Measurements from ENCODE around the gene ATP10A. TPM values are rescaled to one million over a fixed set of nuclear protein-coding genes. Genes with fewer than 3 reads are reported as not detected.

Gene ATP10A
- polyA plus RNA-seq, 1 experiment = 3.5 TPM

GRCh38 chr15:25802285-25802830, 60.8 kb downstream of the ATP10A start:
- ChIA-PET CTCF (no interaction called here), POLR2A (no interaction called here)
- Histone ChIP-seq H3K27me3 (ENCODE audit: control insufficient read depth, insufficient read depth, low read length) (no peaks in the 10 kb centered on the region), H3K4me3 (ENCODE audit: low read depth, low read length) (no peak overlapping the region), H3K9me3 (ENCODE audit: control insufficient read depth, insufficient read depth, low read length) (no peaks in the 10 kb centered on the region; the same call in 1 of the 2 replicates), H3K27ac (ENCODE audit: low read depth, low read length) (no peak overlapping the region)
- no peak for DNase-seq (ENCODE audit: low read depth, low spot score)
- no peak for TF ChIP-seq CTCF (IDR thresholded peaks at IDR 0.05; ENCODE audit: low read depth, low read length)

DNA sequence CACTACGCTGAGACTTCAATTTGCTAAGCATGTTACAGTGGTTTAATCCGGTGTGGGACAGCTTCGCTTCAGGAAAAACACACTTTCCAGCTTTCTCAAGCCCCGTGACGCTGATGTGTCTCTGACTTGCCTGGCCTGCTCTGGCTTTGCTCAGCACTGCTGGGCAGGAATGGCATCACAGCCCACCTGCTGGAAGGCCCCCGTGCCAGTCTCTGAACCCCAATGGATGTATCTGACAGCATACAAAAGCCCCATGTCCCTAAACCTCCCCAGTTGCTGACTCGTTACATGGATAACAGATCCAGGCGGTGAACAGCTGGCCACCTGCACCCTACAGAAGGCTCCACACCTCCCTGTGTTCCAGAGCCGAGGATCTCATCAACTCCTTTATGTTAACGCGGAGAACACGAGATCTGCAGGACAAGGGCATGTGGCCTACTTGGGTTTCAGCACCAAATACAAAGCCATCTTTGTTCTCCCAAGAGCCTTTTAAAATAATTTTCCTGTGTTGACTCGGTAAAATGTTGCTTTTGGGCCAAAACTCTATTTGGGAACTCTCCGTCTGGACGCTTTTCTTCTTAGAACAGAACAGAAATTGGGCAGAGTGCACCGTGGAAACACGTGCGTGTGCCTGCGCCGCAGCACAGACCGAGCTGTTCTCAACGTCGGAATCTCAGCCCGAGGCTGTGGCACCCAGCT, 61.4 kb downstream of the ATP10A start:
- CTCF ChIA-PET = no interaction called here

GRCh38 chr15:25800761-25801515, 62.2 kb downstream of the ATP10A start:
- DNase-seq (ENCODE audit: low read depth, low spot score) = no peak
- POLR2A ChIA-PET = no interaction called here
- Histone ChIP-seq H3K9me3 (ENCODE audit: control insufficient read depth, insufficient read depth, low read length) (no peaks in the 10 kb centered on the region; the same call in 1 of the 2 replicates), H3K27ac (ENCODE audit: low read depth, low read length) (no peak overlapping the region), H3K27me3 (ENCODE audit: control insufficient read depth, insufficient read depth, low read length) (no peaks in the 10 kb centered on the region), H3K4me3 (ENCODE audit: low read depth, low read length) (no peak overlapping the region)
- TF ChIP-seq CTCF (IDR thresholded peaks at IDR 0.05; ENCODE audit: low read depth, low read length) = no peak
- CTCF ChIA-PET = no interaction called here

More for the DNA sequence above, 61.4 kb downstream of the ATP10A start:
- Histone ChIP-seq H3K27me3 (ENCODE audit: control insufficient read depth, insufficient read depth, low read length) (no peaks in the 10 kb centered on the region), H3K9me3 (ENCODE audit: control insufficient read depth, insufficient read depth, low read length) (no peaks in the 10 kb centered on the region; the same call in 1 of the 2 replicates), H3K4me3 (ENCODE audit: low read depth, low read length) (no peak overlapping the region), H3K27ac (ENCODE audit: low read depth, low read length) (no peak overlapping the region)
- no peak for DNase-seq (ENCODE audit: low read depth, low spot score)
- TF ChIP-seq CTCF (IDR thresholded peaks at IDR 0.05; ENCODE audit: low read depth, low read length) = no peak
- POLR2A ChIA-PET = no interaction called here

- TF ChIP-seq CTCF (IDR thresholded peaks at IDR 0.05; ENCODE audit: low read depth, low read length) = no peak
- no peak overlapping the region for H3K4me3 ChIP-seq (ENCODE audit: low read depth, low read length)
- no peaks in the 10 kb centered on the region for H3K27me3 ChIP-seq (ENCODE audit: control insufficient read depth, insufficient read depth, low read length)
- no peak for DNase-seq (ENCODE audit: low read depth, low spot score)
- no peaks in the 10 kb centered on the region; the same call in 1 of the 2 replicates for H3K9me3 ChIP-seq (ENCODE audit: control insufficient read depth, insufficient read depth, low read length)
- CTCF ChIA-PET = no interaction called here
- POLR2A ChIA-PET = no interaction called here
- H3K27ac ChIP-seq (ENCODE audit: low read depth, low read length) = no peak overlapping the region
Measured at GRCh38 chr15:25799906-25800700, 63.0 kb downstream of the ATP10A start.

Data from AG04450 (cell line).